SK-N-MC (cell line): ENCODE results near the gene TMUB1.

ENCODE experiments used
- DNase-seq: peaks from one replicate; pipeline ENCODE4 v3.0.0-alpha.2; 2011; ENCODE audit warnings: low read depth, low spot score
- H3K27ac ChIP-seq: fragments of 200-600 bp; sonication (generic); 2 replicates; pipeline ENCODE4 v1.5.1; 2016; ENCODE audit warnings: mixed run types
- H3K36me3 ChIP-seq: fragments of 200-600 bp; sonication (generic); 2 replicates; pipeline ENCODE4 v1.6.1; 2017; ENCODE audit warnings: antibody characterized with exemption, low read length, mixed read lengths; ENCODE audit not compliant: insufficient read depth
- H3K4me3 ChIP-seq: fragments of 200-600 bp; sonication (generic); 2 replicates; pipeline ENCODE4 v1.5.1; 2016
- H3K9ac ChIP-seq: fragments of 200-600 bp; sonication (generic); 2 replicates; pipeline ENCODE4 v1.8.0; 2017; ENCODE audit warnings: mixed run types, mixed read lengths; ENCODE audit not compliant: insufficient read length
- H3K9me3 ChIP-seq: fragments of 200-600 bp; sonication (generic); 2 replicates; pipeline ENCODE4 v1.6.1; 2017; ENCODE audit warnings: low read depth, mild to moderate bottlenecking, antibody characterized with exemption, low read length, moderate library complexity, mixed read lengths
- EZH2 ChIP-seq: fragments of 200-600 bp; sonication (generic); IDR thresholded peaks from one replicate; pipeline ENCODE4 v1.6.1; 2017; ENCODE audit warnings: antibody characterized with exemption
- FOXP2 ChIP-seq: optimal IDR thresholded peaks from 2 replicates; pipeline ENCODE3; 2011; ENCODE audit warnings: mild to moderate bottlenecking, moderate library complexity; ENCODE audit not compliant: insufficient read depth; ENCODE audit errors: extremely low read length, control extremely low read depth
- POLR2AphosphoS5 ChIP-seq: IDR thresholded peaks from 2 replicates; pipeline ENCODE4 v1.6.1; 2012; ENCODE audit warnings: mild to moderate bottlenecking, low read depth, low read length, borderline replicate concordance

Gene TMUB1

DNA sequence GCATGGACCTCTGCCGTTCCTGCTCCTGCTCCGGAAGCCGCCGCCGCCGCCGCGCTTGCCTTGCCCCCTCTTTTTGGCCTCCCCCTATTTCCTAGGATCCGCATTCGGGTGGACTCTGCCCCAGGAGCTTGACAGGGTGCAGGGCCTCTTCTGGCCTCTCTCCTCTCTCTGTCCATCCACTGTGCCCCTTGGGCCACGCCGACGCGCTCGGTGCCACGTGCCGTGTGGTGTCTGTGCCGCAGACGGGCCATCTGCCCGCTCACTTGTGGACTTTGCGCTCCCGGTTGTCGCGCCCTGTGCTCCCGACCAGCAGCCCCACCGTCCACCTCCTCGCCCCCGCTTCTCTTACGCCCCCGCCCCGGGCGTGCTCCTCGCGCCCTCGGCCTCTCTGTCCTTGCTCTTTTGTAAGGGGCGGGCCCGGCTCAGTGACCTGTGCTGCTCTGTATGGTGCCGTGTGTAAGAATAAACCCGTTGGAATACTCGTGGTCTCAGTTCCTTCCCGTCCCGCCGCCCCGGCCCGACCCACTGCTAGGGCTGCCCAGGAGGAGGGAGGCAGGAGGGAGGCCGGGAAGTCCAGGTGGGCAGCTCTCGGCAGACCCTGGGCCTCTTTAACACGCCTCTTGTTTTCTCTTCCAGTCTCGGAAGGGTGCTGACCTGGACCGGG is 40.0 kb upstream of the TMUB1 start:
- no peaks in the 10 kb centered on the region for H3K9me3 ChIP-seq
- DNase-seq: no peak
- no peak overlapping the region for H3K27ac ChIP-seq
- H3K9ac ChIP-seq: no peak overlapping the region
- TF ChIP-seq FOXP2: no peak
- no peak for TF ChIP-seq EZH2
- TF ChIP-seq POLR2AphosphoS5: no peak
- no peak overlapping the region for H3K4me3 ChIP-seq
- H3K36me3 ChIP-seq: peaks cover 15% of the 10 kb centered on the region; the same call in 1 of the 2 replicates

- TF ChIP-seq EZH2 (no peak), POLR2AphosphoS5 (no peak), FOXP2 (no peak)
- Histone ChIP-seq H3K4me3 (no peak overlapping the region), H3K9me3 (no peaks in the 10 kb centered on the region), H3K9ac (no peak overlapping the region), H3K36me3 (peaks cover 13% of the 10 kb centered on the region; the same call in 1 of the 2 replicates), H3K27ac (no peak overlapping the region)
- no peak for DNase-seq
Measured at GRCh38 chr7:151122796-151123157, 39.5 kb upstream of the TMUB1 start.

GRCh38 chr7:151122276-151122675 is 39.0 kb upstream of the TMUB1 start:
- Histone ChIP-seq H3K9ac (no peak overlapping the region), H3K4me3 (no peak overlapping the region), H3K36me3 (peaks cover 13% of the 10 kb centered on the region; the same call in 1 of the 2 replicates), H3K27ac (no peak overlapping the region), H3K9me3 (no peaks in the 10 kb centered on the region)
- DNase-seq: no peak
- no peak for TF ChIP-seq EZH2
- no peak for TF ChIP-seq FOXP2
- TF ChIP-seq POLR2AphosphoS5: no peak

DNA sequence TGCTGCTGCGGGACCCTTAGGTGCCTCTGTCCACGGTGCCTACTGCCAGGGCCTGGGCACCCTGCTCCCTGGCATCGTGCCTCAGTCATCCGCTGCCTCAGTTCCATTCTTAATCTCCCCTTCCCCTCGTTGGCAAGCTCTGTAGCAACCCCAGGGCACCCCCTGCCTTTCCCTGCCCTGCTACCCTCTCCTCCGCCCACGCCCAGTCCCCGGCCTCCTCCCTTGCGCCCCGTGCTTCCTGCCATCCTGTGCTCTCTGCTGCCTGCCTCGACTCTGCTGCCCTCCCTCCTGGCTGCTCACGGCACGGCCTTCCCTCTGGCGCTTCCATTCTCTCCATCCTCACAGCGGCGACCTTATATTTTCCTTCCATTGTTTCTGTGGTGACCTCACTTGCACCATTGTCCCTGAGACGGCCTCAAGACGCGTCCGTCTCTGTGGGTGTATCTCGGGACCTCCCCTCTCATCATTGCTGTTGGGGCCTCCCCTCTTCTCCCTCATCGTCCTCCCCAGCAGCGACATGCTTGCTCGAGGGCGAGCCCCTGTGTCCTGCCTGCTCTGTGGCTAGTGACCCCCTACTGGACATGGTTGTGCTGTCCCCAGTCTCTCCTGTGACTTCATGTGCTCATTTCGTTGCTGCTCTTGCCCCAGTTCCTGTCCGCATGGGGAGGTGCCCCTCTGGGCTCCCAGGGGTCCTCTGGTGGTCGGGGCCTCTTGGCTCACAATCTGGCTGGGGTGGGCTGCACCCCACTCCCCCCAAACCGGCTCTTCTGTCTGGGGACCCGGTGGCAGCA is 38.3 kb upstream of the TMUB1 start:
- DNase-seq: no peak
- TF ChIP-seq EZH2: no peak
- no peak for TF ChIP-seq POLR2AphosphoS5
- TF ChIP-seq FOXP2: no peak
- no peak overlapping the region for H3K4me3 ChIP-seq
- H3K27ac ChIP-seq: no peak overlapping the region
- H3K9me3 ChIP-seq: no peaks in the 10 kb centered on the region
- no peak overlapping the region for H3K9ac ChIP-seq
- peaks cover 13% of the 10 kb centered on the region; the same call in 1 of the 2 replicates for H3K36me3 ChIP-seq

- no peak overlapping the region for H3K4me3 ChIP-seq
- H3K27ac ChIP-seq: no peak overlapping the region
- no peak overlapping the region for H3K9ac ChIP-seq
- no peak for DNase-seq
- no peaks in the 10 kb centered on the region for H3K9me3 ChIP-seq
- TF ChIP-seq FOXP2 (no peak), POLR2AphosphoS5 (no peak), EZH2 (no peak)
- H3K36me3 ChIP-seq: peaks cover 13% of the 10 kb centered on the region; the same call in 1 of the 2 replicates
Measured at GRCh38 chr7:151120896-151121295, 37.6 kb upstream of the TMUB1 start.

- H3K27ac ChIP-seq: no peak overlapping the region
- DNase-seq: no peak
- H3K36me3 ChIP-seq: peaks cover 13% of the 10 kb centered on the region; the same call in 1 of the 2 replicates
- TF ChIP-seq POLR2AphosphoS5 (no peak), EZH2 (no peak), FOXP2 (no peak)
- H3K4me3 ChIP-seq: no peak overlapping the region
- H3K9me3 ChIP-seq: no peaks in the 10 kb centered on the region
- H3K9ac ChIP-seq: no peak overlapping the region
Measured at GRCh38 chr7:151119902-151120301, 36.6 kb upstream of the TMUB1 start.

GRCh38 chr7:151119055-151119415 is 35.7 kb upstream of the TMUB1 start:
- no peak for DNase-seq
- H3K4me3 ChIP-seq: no peak overlapping the region
- H3K9me3 ChIP-seq: no peaks in the 10 kb centered on the region
- H3K9ac ChIP-seq: no peak overlapping the region
- TF ChIP-seq EZH2 (no peak), FOXP2 (no peak), POLR2AphosphoS5 (no peak)
- peaks cover 10% of the 10 kb centered on the region; the same call in 1 of the 2 replicates for H3K36me3 ChIP-seq
- no peak overlapping the region for H3K27ac ChIP-seq
